ENCODE data around the gene PCARE. TPM values are rescaled to one million over a fixed set of nuclear protein-coding genes. Genes with fewer than 3 reads are reported as not detected.
"Not testable (repeated sequence)": the region's sequence is repeated elsewhere in the genome, so short reads cannot be mapped to it uniquely, and the experiment has no call there.

The PCARE gene
- total and polyA plus RNA-seq, 2 donors = 0.16 to 0.25 TPM

GRCh38 chr2:29109246-29109645 lies 34.9 kb upstream of the PCARE start:
- no peak overlapping the region for H3K4me3 ChIP-seq (ENCODE audit: low read depth, low read length)
- no peak for DNase-seq (ENCODE audit: extremely low spot score)
- no peaks in the 10 kb centered on the region for H3K4me1 ChIP-seq (ENCODE audit: insufficient read depth)
- 96% methylated on average over 2 of the region's 2 CpGs for WGBS
- H3K36me3 ChIP-seq (ENCODE audit: insufficient read depth) = no peaks in the 10 kb centered on the region
- H3K27ac ChIP-seq (ENCODE audit: low read depth) = no peak overlapping the region

GRCh38 chr2:29108225-29108624 lies 33.9 kb upstream of the PCARE start:
- Histone ChIP-seq H3K36me3 (ENCODE audit: insufficient read depth) (no peaks in the 10 kb centered on the region), H3K4me3 (ENCODE audit: low read depth, low read length) (no peak overlapping the region), H3K4me1 (ENCODE audit: insufficient read depth) (no peaks in the 10 kb centered on the region), H3K27ac (ENCODE audit: low read depth) (no peak overlapping the region)
- DNase-seq (ENCODE audit: extremely low spot score) = no peak
- 87% methylated on average over 8 of the region's 8 CpGs for WGBS

DNA sequence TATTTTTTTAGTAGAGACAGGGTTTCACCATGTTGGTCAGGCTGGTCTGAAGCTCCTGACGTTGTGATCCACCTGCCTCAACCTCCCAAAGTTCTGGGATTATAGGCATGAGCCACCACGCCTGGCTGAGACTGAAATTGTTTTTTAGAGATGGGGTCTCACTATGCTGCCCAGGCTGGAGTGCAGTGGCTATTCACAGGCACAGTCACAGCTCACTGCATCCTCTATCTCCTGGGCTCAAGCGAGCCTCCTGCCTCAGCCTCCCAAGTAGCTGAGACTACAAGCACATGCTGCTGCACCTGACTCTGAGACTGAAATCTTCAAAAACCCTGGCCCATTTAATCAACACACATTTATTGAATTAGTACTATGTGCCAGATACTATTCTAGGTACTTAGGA lies 33.2 kb upstream of the PCARE start:
- 93% methylated on average over 3 of the region's 3 CpGs for WGBS
- not testable (repeated sequence) for DNase-seq (ENCODE audit: extremely low spot score)

GRCh38 chr2:29106980-29107388 lies 32.7 kb upstream of the PCARE start:
- no peaks in the 10 kb centered on the region for H3K36me3 ChIP-seq (ENCODE audit: insufficient read depth)
- no peak for DNase-seq (ENCODE audit: extremely low spot score)
- no peaks in the 10 kb centered on the region for H3K4me1 ChIP-seq (ENCODE audit: insufficient read depth)
- no peak overlapping the region for H3K4me3 ChIP-seq (ENCODE audit: low read depth, low read length)
- no peak overlapping the region for H3K27ac ChIP-seq (ENCODE audit: low read depth)
- whole genome bisulfite sequencing = 62% methylated on average over 2 of the region's 2 CpGs

More for the DNA sequence above, 33.2 kb upstream of the PCARE start:
- not testable (repeated sequence) for H3K36me3 ChIP-seq (ENCODE audit: insufficient read depth); H3K4me1 ChIP-seq (ENCODE audit: insufficient read depth); H3K27ac ChIP-seq (ENCODE audit: low read depth); H3K4me3 ChIP-seq (ENCODE audit: low read depth, low read length)

- no peak for DNase-seq (ENCODE audit: extremely low spot score)
- Histone ChIP-seq H3K27ac (ENCODE audit: low read depth) (no peak overlapping the region), H3K4me3 (ENCODE audit: low read depth, low read length) (no peak overlapping the region), H3K36me3 (ENCODE audit: insufficient read depth) (no peaks in the 10 kb centered on the region), H3K4me1 (ENCODE audit: insufficient read depth) (no peaks in the 10 kb centered on the region)
- WGBS = 88% methylated on average over 3 of the region's 3 CpGs
Measured at GRCh38 chr2:29106256-29106655, 31.9 kb upstream of the PCARE start.

DNA sequence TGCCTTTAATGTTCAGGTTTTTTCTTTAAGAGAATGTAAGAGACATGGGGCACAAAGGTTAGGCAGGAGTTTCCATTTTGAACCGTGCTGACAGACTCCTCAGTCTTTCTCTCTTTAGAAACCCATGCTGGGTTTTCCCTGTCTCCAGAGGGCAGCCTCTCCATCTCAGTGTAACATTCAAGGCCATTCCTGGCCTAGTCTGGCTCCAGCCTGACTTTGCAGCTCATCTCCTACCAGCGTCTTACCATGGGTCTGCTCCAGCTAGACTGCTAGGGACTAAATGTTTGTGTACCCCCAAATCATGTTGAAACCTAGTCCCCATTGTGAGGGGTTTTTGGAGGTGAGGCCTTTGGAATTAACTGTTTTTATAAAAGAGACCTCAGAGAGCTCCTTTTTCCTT lies 31.1 kb upstream of the PCARE start:
- WGBS = 59% methylated on average over 2 of the region's 2 CpGs
- no peak overlapping the region for H3K27ac ChIP-seq (ENCODE audit: low read depth)
- no peak for DNase-seq (ENCODE audit: extremely low spot score)
- no peaks in the 10 kb centered on the region for H3K36me3 ChIP-seq (ENCODE audit: insufficient read depth)
- no peak overlapping the region for H3K4me3 ChIP-seq (ENCODE audit: low read depth, low read length)
- H3K4me1 ChIP-seq (ENCODE audit: insufficient read depth) = no peaks in the 10 kb centered on the region

DNA sequence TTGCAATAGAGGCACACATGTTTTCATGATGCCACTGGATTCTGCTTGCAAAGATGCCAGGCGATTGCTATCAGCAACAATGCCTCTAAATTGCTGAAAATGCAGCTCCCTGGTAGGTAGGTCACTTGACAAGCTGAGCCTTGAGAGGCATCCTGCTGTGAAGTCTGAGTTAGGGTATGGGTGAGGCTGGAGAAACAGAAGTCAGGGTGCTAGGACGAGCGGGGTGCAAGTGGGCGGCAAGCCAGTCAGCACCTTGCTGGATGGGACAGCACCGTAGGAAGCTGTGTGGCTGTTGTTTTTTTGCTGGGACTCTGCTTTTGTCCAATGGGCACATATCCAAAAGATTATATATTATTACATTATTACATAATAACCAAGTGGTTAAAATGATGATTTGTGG lies 30.4 kb upstream of the PCARE start:
- no peak for DNase-seq (ENCODE audit: extremely low spot score)
- 82% methylated on average over 5 of the region's 5 CpGs for WGBS

GRCh38 chr2:29100564-29100963 lies 26.2 kb upstream of the PCARE start:
- H3K27ac ChIP-seq (ENCODE audit: low read depth) = no peak overlapping the region

More for the DNA sequence above, 30.4 kb upstream of the PCARE start:
- Histone ChIP-seq H3K4me3 (ENCODE audit: low read depth, low read length) (no peak overlapping the region), H3K4me1 (ENCODE audit: insufficient read depth) (no peaks in the 10 kb centered on the region), H3K36me3 (ENCODE audit: insufficient read depth) (no peaks in the 10 kb centered on the region), H3K27ac (ENCODE audit: low read depth) (no peak overlapping the region)

DNA sequence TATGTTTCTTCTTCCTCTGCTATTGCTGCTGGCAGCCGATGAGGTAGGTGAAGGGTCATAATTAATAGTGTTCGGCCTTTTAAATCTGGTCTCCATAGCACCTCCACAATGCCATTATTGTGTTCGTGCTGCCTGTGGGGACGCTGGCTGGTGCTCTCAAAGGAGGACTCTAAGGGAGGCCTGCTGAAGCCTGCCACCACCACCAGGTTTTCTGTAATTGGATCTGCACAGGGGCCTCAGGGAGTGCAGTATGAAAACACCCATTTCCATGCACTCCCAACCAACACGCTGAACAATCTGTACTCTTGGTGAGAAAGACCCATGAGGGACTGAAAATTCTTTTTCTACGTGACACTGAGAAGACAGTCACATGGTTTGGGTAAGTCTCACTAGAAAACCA lies 23.2 kb upstream of the PCARE start:
- no peak overlapping the region for H3K27ac ChIP-seq (ENCODE audit: low read depth)
- 77% methylated on average over 6 of the region's 6 CpGs for WGBS
- no peaks in the 10 kb centered on the region for H3K4me1 ChIP-seq (ENCODE audit: insufficient read depth)
- DNase-seq (ENCODE audit: extremely low spot score) = no peak
- no peak overlapping the region for H3K4me3 ChIP-seq (ENCODE audit: low read depth, low read length)
- no peaks in the 10 kb centered on the region for H3K36me3 ChIP-seq (ENCODE audit: insufficient read depth)

More at GRCh38 chr2:29100564-29100963, 26.2 kb upstream of the PCARE start:
- no peak for DNase-seq (ENCODE audit: extremely low spot score)
- WGBS = 90% methylated on average over 1 of the region's 1 CpG
- H3K4me1 ChIP-seq (ENCODE audit: insufficient read depth) = no peaks in the 10 kb centered on the region
- H3K4me3 ChIP-seq (ENCODE audit: low read depth, low read length) = no peak overlapping the region
- no peaks in the 10 kb centered on the region for H3K36me3 ChIP-seq (ENCODE audit: insufficient read depth)

DNA sequence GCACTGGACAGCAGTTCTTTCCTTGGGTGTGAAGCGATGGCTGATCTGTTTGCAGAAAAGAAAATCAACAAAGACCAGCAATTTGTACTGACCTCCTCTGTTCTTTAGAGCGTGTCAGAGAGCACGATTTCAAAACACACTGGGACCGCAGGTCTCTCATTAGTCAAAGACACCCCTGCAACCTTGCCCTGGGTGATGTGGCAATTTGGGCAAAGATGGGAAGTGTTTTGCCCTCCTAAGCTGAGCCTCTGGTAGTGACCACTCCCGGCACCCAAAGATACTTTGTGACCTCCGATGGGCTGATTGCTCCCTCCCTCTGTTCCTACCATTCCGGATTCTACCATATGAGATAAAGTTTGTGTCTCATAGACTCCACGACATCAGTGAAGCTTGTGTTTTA lies 22.6 kb upstream of the PCARE start:
- no peak overlapping the region for H3K27ac ChIP-seq (ENCODE audit: low read depth)
- 93% methylated on average over 8 of the region's 8 CpGs for WGBS
- H3K4me3 ChIP-seq (ENCODE audit: low read depth, low read length) = no peak overlapping the region
- DNase-seq (ENCODE audit: extremely low spot score) = no peak
- no peaks in the 10 kb centered on the region for H3K4me1 ChIP-seq (ENCODE audit: insufficient read depth)
- H3K36me3 ChIP-seq (ENCODE audit: insufficient read depth) = no peaks in the 10 kb centered on the region

- H3K36me3 ChIP-seq (ENCODE audit: insufficient read depth); H3K4me1 ChIP-seq (ENCODE audit: insufficient read depth); H3K4me3 ChIP-seq (ENCODE audit: low read depth, low read length); H3K27ac ChIP-seq (ENCODE audit: low read depth); DNase-seq (ENCODE audit: extremely low spot score): not testable (repeated sequence)
- 89% methylated on average over 7 of the region's 7 CpGs for WGBS
Measured at GRCh38 chr2:29090311-29090710, 16.0 kb upstream of the PCARE start.

GRCh38 chr2:29084554-29084953 lies 10.2 kb upstream of the PCARE start:
- H3K36me3 ChIP-seq (ENCODE audit: insufficient read depth) = no peaks in the 10 kb centered on the region
- WGBS = 96% methylated on average over 1 of the region's 1 CpG
- no peak overlapping the region for H3K27ac ChIP-seq (ENCODE audit: low read depth)
- no peaks in the 10 kb centered on the region for H3K4me1 ChIP-seq (ENCODE audit: insufficient read depth)
- H3K4me3 ChIP-seq (ENCODE audit: low read depth, low read length) = no peak overlapping the region
- DNase-seq (ENCODE audit: extremely low spot score) = no peak

DNA sequence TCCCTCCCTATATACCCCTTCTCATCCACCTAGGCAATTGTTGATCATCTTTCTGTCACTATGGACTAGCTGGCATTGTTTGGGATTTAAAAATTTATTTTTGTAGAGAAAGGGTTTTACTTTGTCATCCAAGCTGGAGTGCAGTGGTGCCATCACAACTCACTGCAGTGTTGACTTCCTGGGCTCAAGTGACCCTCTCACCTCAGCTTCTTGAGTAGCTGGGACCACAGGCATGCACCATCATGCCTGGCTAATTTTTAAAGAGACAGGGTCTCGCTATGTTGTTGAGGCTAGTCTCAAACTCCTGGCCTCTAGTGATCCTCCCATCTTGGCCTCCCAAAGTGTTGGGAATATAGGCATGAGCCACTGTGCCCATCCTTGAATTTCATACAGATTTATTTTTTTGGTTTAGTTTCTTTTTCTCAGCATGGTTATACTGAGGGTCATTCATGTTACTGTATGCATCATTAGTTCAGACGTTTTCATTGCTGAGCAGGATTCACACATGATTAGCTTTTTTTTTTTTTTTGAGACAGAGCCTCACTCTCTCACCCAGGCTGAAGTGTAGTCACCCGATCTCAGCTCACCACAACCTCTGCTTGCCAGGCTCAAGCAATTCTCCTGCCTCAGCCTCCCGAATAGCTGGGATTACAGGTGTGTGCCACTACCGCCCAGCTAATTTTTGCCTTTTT lies 8.6 kb upstream of the PCARE start:
- no peaks in the 10 kb centered on the region for H3K4me1 ChIP-seq (ENCODE audit: insufficient read depth)
- no peaks in the 10 kb centered on the region for H3K36me3 ChIP-seq (ENCODE audit: insufficient read depth)
- WGBS = 91% methylated on average over 5 of the region's 5 CpGs
- DNase-seq (ENCODE audit: extremely low spot score) = no peak
- H3K27ac ChIP-seq (ENCODE audit: low read depth) = no peak overlapping the region
- no peak overlapping the region for H3K4me3 ChIP-seq (ENCODE audit: low read depth, low read length)

GRCh38 chr2:29080886-29081743 lies 6.8 kb upstream of the PCARE start:
- whole genome bisulfite sequencing = 89% methylated on average over 12 of the region's 12 CpGs
- Histone ChIP-seq H3K4me3 (ENCODE audit: low read depth, low read length) (no peak overlapping the region), H3K36me3 (ENCODE audit: insufficient read depth) (no peaks in the 10 kb centered on the region), H3K27ac (ENCODE audit: low read depth) (no peak overlapping the region), H3K4me1 (ENCODE audit: insufficient read depth) (no peaks in the 10 kb centered on the region)
- DNase-seq (ENCODE audit: extremely low spot score) = no peak
